WI38 (cell line): ENCODE measurements around the gene MAP4K2.

Source experiments
- H3K4me3 ChIP-seq: 2 replicates; pipeline ENCODE4 v1.5.1; 2011; ENCODE audit warnings: low read depth, mild to moderate bottlenecking, control low read depth, low read length
- TF ChIP-seq, protein P1 (sequence below): IDR thresholded peaks from 2 replicates; pipeline ENCODE4 v1.5.1; 2012; ENCODE audit warnings: low read depth, mild to moderate bottlenecking, control low read depth, low read length

Gene MAP4K2

DNA sequence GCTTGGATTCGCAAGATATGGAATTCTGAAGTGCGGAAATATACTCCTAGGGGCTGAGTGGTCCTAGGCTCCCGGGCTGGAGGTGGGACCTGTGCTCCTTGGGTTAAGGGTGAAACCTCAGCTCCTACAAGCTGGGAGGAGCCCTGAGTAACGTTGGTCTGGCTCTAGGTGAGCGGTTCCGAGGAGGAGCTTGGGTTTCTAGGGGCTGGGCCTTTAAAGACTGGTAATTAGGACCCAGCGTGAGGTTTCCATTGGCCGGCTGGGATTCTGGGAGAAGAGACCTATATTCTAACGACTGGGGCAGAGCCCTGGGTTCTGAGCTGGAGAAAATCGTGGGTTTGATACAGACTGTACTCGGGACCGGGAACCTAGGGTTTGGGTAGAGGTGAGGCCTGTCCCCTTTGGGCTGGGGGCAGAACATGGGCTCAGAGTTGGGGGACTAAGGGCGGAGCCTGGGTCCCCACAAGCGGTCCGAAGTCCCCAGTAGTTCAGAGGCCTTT, 882 bp upstream of the MAP4K2 start:
- peak overlapping the region; percentile 77 for H3K4me3 ChIP-seq
- TF ChIP-seq, protein P1, sequence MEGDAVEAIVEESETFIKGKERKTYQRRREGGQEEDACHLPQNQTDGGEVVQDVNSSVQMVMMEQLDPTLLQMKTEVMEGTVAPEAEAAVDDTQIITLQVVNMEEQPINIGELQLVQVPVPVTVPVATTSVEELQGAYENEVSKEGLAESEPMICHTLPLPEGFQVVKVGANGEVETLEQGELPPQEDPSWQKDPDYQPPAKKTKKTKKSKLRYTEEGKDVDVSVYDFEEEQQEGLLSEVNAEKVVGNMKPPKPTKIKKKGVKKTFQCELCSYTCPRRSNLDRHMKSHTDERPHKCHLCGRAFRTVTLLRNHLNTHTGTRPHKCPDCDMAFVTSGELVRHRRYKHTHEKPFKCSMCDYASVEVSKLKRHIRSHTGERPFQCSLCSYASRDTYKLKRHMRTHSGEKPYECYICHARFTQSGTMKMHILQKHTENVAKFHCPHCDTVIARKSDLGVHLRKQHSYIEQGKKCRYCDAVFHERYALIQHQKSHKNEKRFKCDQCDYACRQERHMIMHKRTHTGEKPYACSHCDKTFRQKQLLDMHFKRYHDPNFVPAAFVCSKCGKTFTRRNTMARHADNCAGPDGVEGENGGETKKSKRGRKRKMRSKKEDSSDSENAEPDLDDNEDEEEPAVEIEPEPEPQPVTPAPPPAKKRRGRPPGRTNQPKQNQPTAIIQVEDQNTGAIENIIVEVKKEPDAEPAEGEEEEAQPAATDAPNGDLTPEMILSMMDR: no peak

DNA sequence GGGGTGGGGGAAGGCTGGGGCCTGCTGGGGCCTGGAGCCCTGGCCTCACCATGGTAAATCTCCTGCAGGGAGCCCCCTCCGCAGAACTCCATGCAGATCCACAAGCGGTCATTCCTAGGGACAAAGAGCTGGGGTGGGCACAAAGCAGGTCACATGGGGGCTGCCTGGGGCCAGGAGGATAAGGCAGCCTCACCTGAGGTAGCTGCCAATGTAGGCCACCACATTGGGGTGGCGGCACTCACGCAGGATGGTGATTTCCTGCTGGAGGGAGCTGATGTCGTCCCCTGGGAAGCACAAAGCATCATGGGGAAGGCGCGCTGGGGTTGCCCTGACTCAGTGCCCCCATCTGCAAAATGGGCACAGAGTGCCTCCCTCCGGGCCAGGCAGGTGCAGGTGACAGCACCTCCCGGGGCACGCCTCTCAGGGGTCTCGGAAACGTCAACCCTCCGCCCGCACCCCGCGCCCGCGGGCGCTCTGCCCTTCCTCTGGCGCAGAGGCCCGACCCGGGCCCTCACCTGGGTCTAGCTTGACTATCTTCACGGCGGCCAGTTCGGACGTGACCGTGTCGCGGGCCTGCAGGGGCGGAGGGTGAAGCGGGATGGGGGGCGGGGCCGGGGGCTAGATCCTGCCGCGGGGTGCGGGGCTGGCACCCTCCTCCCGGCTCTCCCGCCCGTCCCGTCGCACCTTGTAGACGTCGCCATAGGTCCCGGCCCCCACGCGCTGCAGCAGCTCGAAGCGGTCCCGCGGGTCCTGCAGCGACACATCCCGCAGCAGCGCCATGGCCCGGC, 450 bp downstream of the MAP4K2 start:
- peak overlapping the region; percentile 57 for H3K4me3 ChIP-seq

DNA sequence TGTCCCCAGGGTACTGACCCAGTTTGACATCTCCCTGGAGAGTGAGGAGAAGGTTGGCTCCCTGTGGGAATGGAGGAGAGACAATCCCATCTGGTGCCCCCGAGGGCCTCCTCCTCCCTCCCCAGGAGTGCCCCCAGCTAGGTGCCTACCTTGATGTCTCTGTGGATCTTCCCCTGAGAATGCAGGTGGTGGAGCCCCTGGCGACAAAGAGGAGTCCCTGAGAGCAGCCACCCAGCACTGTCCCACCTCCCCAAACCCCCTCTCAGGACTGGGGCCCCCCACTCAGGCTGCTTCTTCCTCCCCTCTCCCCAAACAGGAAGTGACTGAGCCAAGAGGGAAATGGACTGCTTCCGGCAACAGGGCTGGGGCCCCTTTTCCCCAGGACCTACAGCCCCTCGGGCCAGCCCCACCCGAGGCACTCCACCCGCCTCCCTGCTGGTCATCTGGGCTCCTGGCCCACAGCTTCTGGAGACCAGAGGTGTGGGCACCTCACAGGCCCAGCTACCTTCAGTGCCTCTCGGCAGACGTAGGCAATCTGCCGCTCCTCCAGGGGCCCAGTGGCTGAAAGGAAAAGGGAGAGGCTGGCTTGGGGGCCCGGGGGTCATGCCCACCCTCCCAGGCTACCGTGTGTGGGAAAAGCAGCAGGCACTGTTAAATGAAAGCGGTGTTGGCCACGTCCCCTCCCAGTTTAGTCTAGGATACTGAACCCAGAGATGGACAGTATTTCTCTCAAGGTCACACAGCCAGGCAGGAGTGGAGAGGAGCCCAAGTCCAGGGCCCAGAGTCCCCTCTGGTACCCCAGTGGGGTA, 1.2 kb downstream of the MAP4K2 start:
- peak overlapping the region; percentile 57; the same call in 1 of the 2 replicates for H3K4me3 ChIP-seq
- TF ChIP-seq, protein P1: no peak

More for the DNA sequence above, 450 bp downstream of the MAP4K2 start:
- TF ChIP-seq, protein P1: no peak

GRCh38 chr11:64801158-64801464, 1.9 kb downstream of the MAP4K2 start:
- no peak overlapping the region for H3K4me3 ChIP-seq
- TF ChIP-seq, protein P1: no peak

- no peak overlapping the region for H3K4me3 ChIP-seq
- TF ChIP-seq, protein P1: no peak
Measured at GRCh38 chr11:64800303-64801157, 2.5 kb downstream of the MAP4K2 start.

GRCh38 chr11:64799623-64800302, 3.3 kb downstream of the MAP4K2 start:
- TF ChIP-seq, protein P1: no peak
- H3K4me3 ChIP-seq: no peak overlapping the region
